ENCODE data around the gene DAO. TPM values are rescaled to one million over a fixed set of nuclear protein-coding genes. Genes with fewer than 3 reads are reported as not detected.

Gene DAO
- total RNA-seq, 1 experiment from 2014 or later: not detected

- Histone ChIP-seq H3K27ac (ENCODE audit: low read depth, low read length, poor library complexity, severe bottlenecking) (peak overlapping the region; percentile 18), H3K27me3 (replicated peaks; ENCODE audit: insufficient read depth, low read depth, low read length, poor library complexity) (no peaks in the 10 kb centered on the region), H3K9me3 (ENCODE audit: low read depth, low read length, poor library complexity, severe bottlenecking) (no peaks in the 10 kb centered on the region), H3K4me1 (ENCODE audit: insufficient read depth, low read length, poor library complexity, severe bottlenecking) (peaks cover 8% of the 10 kb centered on the region), H3K4me3 (ENCODE audit: low read depth, low read length, poor library complexity, severe bottlenecking) (no peak overlapping the region), H3K36me3 (ENCODE audit: insufficient read depth, low read length, poor library complexity, severe bottlenecking) (peaks cover 42% of the 10 kb centered on the region)
- POLR2A ChIA-PET (ENCODE audit: low non-redundant PET): no interaction called here
- intact Hi-C loops (cut with micrococcal nuclease; ENCODE audit: unreplicated experiment): no loop called here
- no TSS peak for BruUV-seq (replicated peaks)
- TF ChIP-seq CTCF (conservative IDR thresholded peaks at IDR 0.05; ENCODE audit: low read depth, low read length) (no peak), EZH2 (IDR thresholded peaks at IDR 0.05; ENCODE audit: borderline replicate concordance, low read depth, low read length, poor library complexity, severe bottlenecking) (no peak)
- no peak for DNase-seq (ENCODE audit: low spot score)
- CTCF ChIA-PET: no interaction called here
Observed at GRCh38 chr12:108832730-108833354, 47.0 kb upstream of the DAO start.

- H3K9me3 ChIP-seq (ENCODE audit: low read depth, low read length, poor library complexity, severe bottlenecking): no peaks in the 10 kb centered on the region
- no peaks in the 10 kb centered on the region for H3K27me3 ChIP-seq (replicated peaks; ENCODE audit: insufficient read depth, low read depth, low read length, poor library complexity)
- TF ChIP-seq CTCF (conservative IDR thresholded peaks at IDR 0.05; ENCODE audit: low read depth, low read length) (no peak), EZH2 (IDR thresholded peaks at IDR 0.05; ENCODE audit: borderline replicate concordance, low read depth, low read length, poor library complexity, severe bottlenecking) (no peak)
- peaks cover 13% of the 10 kb centered on the region for H3K4me1 ChIP-seq (ENCODE audit: insufficient read depth, low read length, poor library complexity, severe bottlenecking)
- peaks cover 42% of the 10 kb centered on the region for H3K36me3 ChIP-seq (ENCODE audit: insufficient read depth, low read length, poor library complexity, severe bottlenecking)
- no peak overlapping the region for H3K4me3 ChIP-seq (ENCODE audit: low read depth, low read length, poor library complexity, severe bottlenecking)
- peak; percentile 52 for DNase-seq (ENCODE audit: low spot score)
- peak overlapping the region; percentile 32 for H3K27ac ChIP-seq (ENCODE audit: low read depth, low read length, poor library complexity, severe bottlenecking)
- ChIA-PET POLR2A (ENCODE audit: low non-redundant PET) (no interaction called here), CTCF (no interaction called here)
- intact Hi-C loops (cut with micrococcal nuclease; ENCODE audit: unreplicated experiment): no loop called here
- BruUV-seq (replicated peaks): no TSS peak
Observed at GRCh38 chr12:108833355-108833733, 46.5 kb upstream of the DAO start.

- Histone ChIP-seq H3K4me1 (ENCODE audit: insufficient read depth, low read length, poor library complexity, severe bottlenecking) (peaks cover 14% of the 10 kb centered on the region), H3K27ac (ENCODE audit: low read depth, low read length, poor library complexity, severe bottlenecking) (peak overlapping the region; percentile 32), H3K4me3 (ENCODE audit: low read depth, low read length, poor library complexity, severe bottlenecking) (no peak overlapping the region), H3K36me3 (ENCODE audit: insufficient read depth, low read length, poor library complexity, severe bottlenecking) (peaks cover 43% of the 10 kb centered on the region), H3K27me3 (replicated peaks; ENCODE audit: insufficient read depth, low read depth, low read length, poor library complexity) (no peaks in the 10 kb centered on the region), H3K9me3 (ENCODE audit: low read depth, low read length, poor library complexity, severe bottlenecking) (no peaks in the 10 kb centered on the region)
- ChIA-PET CTCF (no interaction called here), POLR2A (ENCODE audit: low non-redundant PET) (no interaction called here)
- no peak for DNase-seq (ENCODE audit: low spot score)
- no peak for TF ChIP-seq EZH2 (IDR thresholded peaks at IDR 0.05; ENCODE audit: borderline replicate concordance, low read depth, low read length, poor library complexity, severe bottlenecking)
- no peak for TF ChIP-seq CTCF (conservative IDR thresholded peaks at IDR 0.05; ENCODE audit: low read depth, low read length)
- intact Hi-C loops (cut with micrococcal nuclease; ENCODE audit: unreplicated experiment): no loop called here
- BruUV-seq (replicated peaks): no TSS peak
Observed at GRCh38 chr12:108833757-108834472, 46.0 kb upstream of the DAO start.
